Right atrium auricular region (tissue), 2 donors: ENCODE results near the gene TXLNA. TPM values are rescaled to one million over a fixed set of nuclear protein-coding genes. Genes with fewer than 3 reads are reported as not detected.
A peak's percentile ranks its signal among the peaks of the same experiment; 100 is the strongest.
"Not testable (repeated sequence)": the region's sequence is repeated elsewhere in the genome, so short reads cannot be mapped to it uniquely, and the experiment has no call there.

Source experiments
- DNase-seq: peaks from one replicate; pipeline ENCODE4 v3.0.0-alpha.2; 2019; ENCODE audit warnings: low spot score
- H3K27ac ChIP-seq, 2 donors: fragments of 200-600 bp; sonication (generic); 1 replicate in 1 of 2; 2 replicates in 1 of 2; pipeline ENCODE4 v1.5.1; 2016 to 2019
- H3K27me3 ChIP-seq, 2 donors: fragments of 200-600 bp; sonication (generic); one replicate each; pipeline versions ENCODE4 v1.5.1 to v1.6.0; 2017 to 2019
- H3K36me3 ChIP-seq: fragments of 200-600 bp; sonication (generic); one replicate; pipeline ENCODE4 v1.5.1; 2016
- H3K4me1 ChIP-seq, 2 donors: fragments of 200-600 bp; sonication (generic); one replicate each; pipeline versions ENCODE4 v1.5.1 to v1.6.0; 2017 to 2019
- H3K4me3 ChIP-seq, 2 donors: fragments of 200-600 bp; sonication (generic); 1 replicate in 1 of 2; 2 replicates in 1 of 2; pipeline ENCODE4 v1.5.1; 2017 to 2019; ENCODE audit warnings: mild to moderate bottlenecking in 1 of 2, moderate library complexity in 1 of 2
- H3K9me3 ChIP-seq, 2 donors: fragments of 200-600 bp; sonication (generic); one replicate each; pipeline ENCODE4 v1.5.1; 2019
- CTCF ChIP-seq, 2 donors: fragments of 200-600 bp; sonication (generic); IDR thresholded peaks; one replicate each; pipeline ENCODE4 v1.5.1; 2019; ENCODE audit warnings: antibody characterized with exemption in 2 of 2
- total RNA-seq, 2 donors: library from RNA; depleted of rRNA; stranded (reverse); fragments of >200 nt; gene quantifications; one replicate each; pipeline ENCODE4 v1.1.0, GENCODE V29; 2016

TXLNA gene
- total RNA-seq, 2 donors from 2014 or later = 16.1 to 29.4 TPM

GRCh38 chr1:32144033-32144432 is 35.4 kb upstream of the TXLNA start:
- no peak for TF ChIP-seq CTCF (IDR thresholded peaks at IDR 0.05)
- no peak for DNase-seq
- Histone ChIP-seq H3K4me1 (peaks cover 0 to 36% of the 10 kb centered on the region in 2 donors), H3K27ac (peak overlapping the region in 1 of 2 donors; percentile 19), H3K36me3 (peaks cover 4% of the 10 kb centered on the region), H3K4me3 (no peak overlapping the region), H3K9me3 (peaks cover 0 to 12% of the 10 kb centered on the region in 2 donors), H3K27me3 (no peaks in the 10 kb centered on the region)

GRCh38 chr1:32147799-32148198 is 31.7 kb upstream of the TXLNA start:
- DNase-seq, H3K36me3 ChIP-seq, H3K27ac ChIP-seq, H3K27me3 ChIP-seq, H3K4me3 ChIP-seq: not testable (repeated sequence)
- peaks cover 0 to 13% of the 10 kb centered on the region in 2 donors for H3K9me3 ChIP-seq
- peaks cover 0 to 31% of the 10 kb centered on the region in 2 donors for H3K4me1 ChIP-seq

GRCh38 chr1:32150847-32151246 is 28.6 kb upstream of the TXLNA start:
- H3K9me3 ChIP-seq = peaks cover 0 to 13% of the 10 kb centered on the region in 2 donors
- H3K4me1 ChIP-seq = peaks cover 0 to 19% of the 10 kb centered on the region in 2 donors
- H3K36me3 ChIP-seq = peaks cover 10% of the 10 kb centered on the region
- H3K27me3 ChIP-seq = no peaks in the 10 kb centered on the region
- TF ChIP-seq CTCF (IDR thresholded peaks at IDR 0.05) = no peak
- H3K4me3 ChIP-seq = no peak overlapping the region
- DNase-seq = no peak
- no peak overlapping the region for H3K27ac ChIP-seq

- Histone ChIP-seq H3K4me1 (peaks cover 0 to 19% of the 10 kb centered on the region in 2 donors), H3K36me3 (peaks cover 15% of the 10 kb centered on the region), H3K27me3 (no peaks in the 10 kb centered on the region), H3K27ac (no peak overlapping the region), H3K4me3 (no peak overlapping the region), H3K9me3 (peaks cover 0 to 13% of the 10 kb centered on the region in 2 donors)
- DNase-seq = no peak
- no peak for TF ChIP-seq CTCF (IDR thresholded peaks at IDR 0.05)
Observed at GRCh38 chr1:32151319-32151787, 28.1 kb upstream of the TXLNA start.

GRCh38 chr1:32159189-32159588 is 20.3 kb upstream of the TXLNA start:
- no peak overlapping the region for H3K27ac ChIP-seq
- DNase-seq = no peak
- peaks cover 84% of the 10 kb centered on the region for H3K36me3 ChIP-seq
- no peak overlapping the region for H3K4me3 ChIP-seq
- TF ChIP-seq CTCF (IDR thresholded peaks at IDR 0.05) = no peak
- no peaks in the 10 kb centered on the region for H3K9me3 ChIP-seq
- no peaks in the 10 kb centered on the region for H3K27me3 ChIP-seq
- H3K4me1 ChIP-seq = no peaks in the 10 kb centered on the region

- Histone ChIP-seq H3K27ac (no peak overlapping the region), H3K4me3 (no peak overlapping the region), H3K36me3 (peaks cover 92% of the 10 kb centered on the region), H3K27me3 (no peaks in the 10 kb centered on the region), H3K9me3 (no peaks in the 10 kb centered on the region), H3K4me1 (no peaks in the 10 kb centered on the region)
- no peak for TF ChIP-seq CTCF (IDR thresholded peaks at IDR 0.05)
- no peak for DNase-seq
Observed at GRCh38 chr1:32163405-32163804, 16.1 kb upstream of the TXLNA start.

GRCh38 chr1:32165633-32166032 is 13.8 kb upstream of the TXLNA start:
- H3K9me3 ChIP-seq, H3K4me3 ChIP-seq, DNase-seq, H3K27ac ChIP-seq, H3K27me3 ChIP-seq, H3K4me1 ChIP-seq: not testable (repeated sequence)
- H3K36me3 ChIP-seq = peaks cover 96% of the 10 kb centered on the region
